WI38 (cell line): ENCODE data around the gene PADI4.

Experiments used
- H3K4me3 ChIP-seq: 2 replicates; pipeline ENCODE4 v1.5.1; 2011; ENCODE audit warnings: low read depth, mild to moderate bottlenecking, control low read depth, low read length
- TF ChIP-seq, protein P1 (sequence below): IDR thresholded peaks from 2 replicates; pipeline ENCODE4 v1.5.1; 2012; ENCODE audit warnings: low read depth, mild to moderate bottlenecking, control low read depth, low read length

The PADI4 gene

DNA sequence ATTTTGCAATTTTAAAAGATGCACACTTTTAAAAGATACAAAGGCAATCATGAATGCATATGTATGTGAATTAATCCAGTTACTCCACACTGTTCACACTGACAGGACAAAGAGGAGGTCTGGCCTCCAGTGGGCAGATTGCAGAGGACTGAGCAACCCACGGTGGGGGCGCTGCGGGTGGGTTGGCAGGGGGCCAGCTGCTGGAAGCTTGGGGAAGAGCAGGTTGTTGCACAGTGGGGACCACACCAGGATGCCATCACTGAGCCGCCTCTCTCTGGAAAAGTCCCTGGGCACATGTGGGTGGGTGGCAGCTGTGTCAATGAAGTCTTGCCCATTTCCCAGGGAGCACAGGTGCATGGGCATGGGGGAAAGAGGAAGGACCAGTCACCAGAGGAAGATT is 12.7 kb upstream of the PADI4 start:
- TF ChIP-seq, protein P1, sequence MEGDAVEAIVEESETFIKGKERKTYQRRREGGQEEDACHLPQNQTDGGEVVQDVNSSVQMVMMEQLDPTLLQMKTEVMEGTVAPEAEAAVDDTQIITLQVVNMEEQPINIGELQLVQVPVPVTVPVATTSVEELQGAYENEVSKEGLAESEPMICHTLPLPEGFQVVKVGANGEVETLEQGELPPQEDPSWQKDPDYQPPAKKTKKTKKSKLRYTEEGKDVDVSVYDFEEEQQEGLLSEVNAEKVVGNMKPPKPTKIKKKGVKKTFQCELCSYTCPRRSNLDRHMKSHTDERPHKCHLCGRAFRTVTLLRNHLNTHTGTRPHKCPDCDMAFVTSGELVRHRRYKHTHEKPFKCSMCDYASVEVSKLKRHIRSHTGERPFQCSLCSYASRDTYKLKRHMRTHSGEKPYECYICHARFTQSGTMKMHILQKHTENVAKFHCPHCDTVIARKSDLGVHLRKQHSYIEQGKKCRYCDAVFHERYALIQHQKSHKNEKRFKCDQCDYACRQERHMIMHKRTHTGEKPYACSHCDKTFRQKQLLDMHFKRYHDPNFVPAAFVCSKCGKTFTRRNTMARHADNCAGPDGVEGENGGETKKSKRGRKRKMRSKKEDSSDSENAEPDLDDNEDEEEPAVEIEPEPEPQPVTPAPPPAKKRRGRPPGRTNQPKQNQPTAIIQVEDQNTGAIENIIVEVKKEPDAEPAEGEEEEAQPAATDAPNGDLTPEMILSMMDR, result no peak
- no peak overlapping the region for H3K4me3 ChIP-seq

DNA sequence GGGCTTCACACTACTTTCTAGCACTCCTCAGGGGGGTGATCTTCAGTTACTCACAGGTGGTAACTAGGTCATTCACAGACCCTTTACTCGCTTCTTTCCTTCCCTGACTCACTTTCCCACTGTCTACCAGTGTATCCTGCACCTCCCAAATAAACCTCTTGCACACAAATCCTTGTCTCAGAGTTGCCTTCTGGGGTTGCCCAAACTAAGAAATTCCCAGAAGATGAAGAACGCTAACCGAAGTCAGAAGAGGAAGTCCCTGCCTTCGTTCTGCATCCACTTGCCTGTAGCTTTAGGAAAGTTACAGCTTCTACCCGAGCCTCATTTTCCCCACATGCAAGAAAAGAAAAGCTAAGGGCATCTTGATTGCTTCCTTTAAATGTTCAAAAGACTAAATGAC is 11.9 kb upstream of the PADI4 start:
- TF ChIP-seq, protein P1, result no peak
- no peak overlapping the region for H3K4me3 ChIP-seq

DNA sequence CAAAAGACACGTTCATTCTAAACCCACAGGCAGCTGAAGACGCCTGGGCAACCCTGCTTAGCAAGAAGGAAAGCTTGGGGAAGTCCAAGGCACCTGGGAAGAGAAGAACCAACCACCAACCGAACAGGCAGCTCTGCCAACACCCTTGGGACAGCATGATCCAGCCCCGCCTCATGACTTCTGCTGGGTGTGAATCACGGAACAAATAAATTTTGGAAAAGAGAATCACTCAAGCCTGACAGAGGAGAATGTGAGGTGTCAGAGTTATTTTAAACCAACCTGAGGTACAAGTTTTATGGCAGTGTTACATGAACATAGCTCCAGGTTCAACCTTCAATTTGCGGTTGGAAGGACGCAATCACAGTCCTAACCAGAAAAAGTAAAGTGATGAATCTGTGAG is 10.0 kb upstream of the PADI4 start:
- TF ChIP-seq, protein P1, result no peak
- H3K4me3 ChIP-seq, result no peak overlapping the region

DNA sequence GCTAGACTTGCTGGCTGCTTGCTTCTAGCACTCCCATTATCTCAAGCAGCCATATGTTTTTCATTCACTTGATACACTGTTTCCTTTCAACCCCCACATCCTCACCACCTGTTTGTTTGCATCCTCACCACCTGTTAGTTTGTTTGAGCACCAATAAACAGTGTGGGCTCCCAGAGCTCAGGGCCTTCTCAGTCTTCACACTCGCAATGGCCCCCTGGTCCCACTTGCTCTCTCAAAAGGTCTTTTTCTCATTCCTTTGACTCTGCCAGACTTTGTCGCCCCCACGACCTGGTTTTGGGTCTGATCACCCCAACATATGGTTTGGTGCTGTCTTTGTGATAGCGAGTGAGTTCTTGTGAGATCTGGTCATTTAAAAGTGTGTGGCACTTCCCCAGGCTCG is 6.2 kb upstream of the PADI4 start:
- TF ChIP-seq, protein P1, result no peak

DNA sequence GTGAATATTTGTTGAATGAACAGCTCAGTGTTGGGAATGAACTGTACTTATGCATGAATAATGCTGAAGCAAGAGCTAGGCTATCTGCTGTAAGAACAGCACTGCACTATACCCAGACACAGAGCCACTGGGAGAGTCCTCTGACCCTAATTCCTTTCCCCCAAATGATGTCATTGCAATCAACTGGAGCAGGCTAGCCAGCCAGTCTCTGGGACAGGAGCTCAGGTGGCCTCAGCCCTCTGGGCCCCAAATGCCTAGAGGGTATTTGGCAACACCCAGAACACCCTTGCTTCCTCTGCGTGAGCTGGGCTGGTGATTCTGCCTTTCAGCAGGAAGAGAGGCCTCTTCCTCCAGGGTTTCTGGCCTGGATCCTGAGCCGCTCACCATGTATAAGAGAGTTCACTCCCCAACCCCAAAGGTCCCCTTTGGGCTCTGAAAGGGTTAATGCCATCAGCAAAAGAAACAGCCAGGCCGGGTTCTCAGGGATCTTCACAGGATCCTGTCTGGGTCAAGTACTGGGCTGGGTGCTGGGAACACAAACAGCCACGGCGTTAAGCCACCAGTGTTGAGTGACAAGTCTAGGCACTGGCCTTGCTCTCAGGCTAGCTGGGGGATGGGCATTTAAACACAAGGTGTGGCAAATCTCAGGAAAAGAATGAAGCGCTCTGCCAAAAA is 3.7 kb upstream of the PADI4 start:
- TF ChIP-seq, protein P1, result no peak

More for the DNA sequence above, 6.2 kb upstream of the PADI4 start:
- no peak overlapping the region for H3K4me3 ChIP-seq

DNA sequence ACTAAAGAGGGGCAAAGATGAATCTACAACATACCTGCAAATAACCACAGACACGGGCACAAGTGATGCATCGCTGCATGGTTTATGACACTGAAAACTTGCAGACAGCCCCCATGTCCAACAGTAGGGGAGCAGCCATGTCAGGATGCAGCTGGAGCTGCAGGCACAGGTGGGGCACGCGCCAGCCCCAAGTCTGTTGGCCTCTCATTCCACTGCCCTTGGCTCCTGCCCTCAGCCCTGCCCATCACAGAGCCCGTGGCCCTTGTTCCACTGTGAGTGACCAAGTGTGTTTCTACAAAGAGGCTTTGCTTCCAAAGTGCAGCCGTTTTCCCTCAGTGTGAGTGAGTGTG is 3.2 kb upstream of the PADI4 start:
- TF ChIP-seq, protein P1, result no peak
- no peak overlapping the region for H3K4me3 ChIP-seq

More for the DNA sequence above, 3.7 kb upstream of the PADI4 start:
- no peak overlapping the region for H3K4me3 ChIP-seq

DNA sequence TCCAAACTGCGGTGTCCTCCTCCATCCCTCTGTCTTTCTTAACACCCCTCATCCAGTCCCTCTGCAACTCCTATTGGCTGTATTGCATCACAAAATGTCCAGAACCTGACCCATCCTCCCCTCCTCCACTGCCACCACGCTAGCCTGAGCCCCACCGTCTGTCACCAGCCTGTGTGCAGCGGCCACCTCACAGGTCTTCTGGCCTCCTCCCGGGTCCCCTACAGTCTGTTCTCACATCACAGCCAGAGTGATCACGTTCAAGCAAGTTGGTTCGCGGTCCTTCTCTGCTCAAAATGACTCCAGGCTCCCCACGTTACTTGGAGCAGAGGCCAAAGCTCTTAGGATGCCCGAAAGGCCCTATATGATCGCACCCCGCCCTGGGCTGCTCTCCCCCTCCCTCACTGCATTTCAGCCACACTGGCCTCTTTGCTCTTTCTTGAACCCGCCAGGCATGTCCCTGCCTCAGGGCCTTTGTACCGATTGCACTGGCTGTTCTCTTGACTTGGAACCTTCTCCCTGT is 2.4 kb upstream of the PADI4 start:
- TF ChIP-seq, protein P1, result no peak
- H3K4me3 ChIP-seq, result no peak overlapping the region
